ENCODE measurements around the gene PEAR1. TPM values are rescaled to one million over a fixed set of nuclear protein-coding genes. Genes with fewer than 3 reads are reported as not detected.

The PEAR1 gene
- total and polyA plus RNA-seq, 2 of the 4 experiments (the other 2 are of a cell fraction) = 2.0 to 44.4 TPM

DNA sequence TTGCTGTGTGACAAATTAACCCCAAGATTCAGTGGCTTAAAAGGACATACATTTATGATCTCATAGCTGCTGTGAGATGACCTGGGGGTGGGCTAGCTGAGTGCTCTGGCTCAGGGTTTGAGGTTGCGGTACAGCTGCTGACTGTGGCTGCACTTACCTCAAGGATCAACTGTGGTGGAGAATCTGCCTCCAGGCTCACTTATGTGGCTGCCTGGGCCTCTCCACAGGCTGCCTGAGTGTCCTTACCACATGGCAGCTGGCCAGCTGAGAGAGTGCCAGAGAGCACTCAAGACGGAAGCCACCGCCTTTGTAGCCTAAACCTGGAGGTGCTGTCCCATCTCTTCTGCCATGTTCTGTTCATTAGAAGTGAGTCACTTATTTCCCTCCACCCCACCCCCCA is 32.7 kb downstream of the PEAR1 start:
- DNase-seq (peak; percentile 56), ATAC-seq (ENCODE audit: low read depth) (no peak)
- H3K4me3 ChIP-seq (ENCODE audit: insufficient read depth, low read depth, low read length) = no peak overlapping the region
- H2AFZ ChIP-seq (replicated peaks; ENCODE audit: low read length, poor library complexity) = peak overlapping the region; percentile 35
- H3K79me1 ChIP-seq (ENCODE audit: low read depth in 1 of 2, low read length in 2 of 2) = no peaks in the 10 kb centered on the region
- BruUV-seq (replicated peaks) = no TSS peak
- H2BK5ac ChIP-seq (ENCODE audit: low read depth, low read length, poor library complexity, severe bottlenecking) = no peak overlapping the region
- H4K5ac ChIP-seq (ENCODE audit: low read depth, low read length) = no peak overlapping the region
- H2AK9ac ChIP-seq (replicated peaks; ENCODE audit: low read depth, low read length, poor library complexity) = peak overlapping the region; percentile 46
- H2BK20ac ChIP-seq (ENCODE audit: low read depth, low read length) = no peak overlapping the region
- peaks cover 55% of the 10 kb centered on the region for H3K27me3 ChIP-seq (ENCODE audit: control insufficient read depth, insufficient read depth, low read length)
- WGBS, 2 experiments (ENCODE audit: extremely low coverage in 2 of 2, insufficient read length in 1 of 2) = 53% methylated on average over 3 of the region's 3 CpGs; no CpG with 5 or more reads in 1 of the 2 experiments
- H4K8ac ChIP-seq (ENCODE audit: low read depth in 2 of 2, low read length in 2 of 2) = no peak overlapping the region
- TF ChIP-seq NFE2L2 (IDR thresholded peaks at IDR 0.05; ENCODE audit: low read depth, low read length) (no peak), POLR2A (IDR thresholded peaks at IDR 0.05; ENCODE audit: low read depth, low read length) (no peak), BHLHE40 (IDR thresholded peaks at IDR 0.05; ENCODE audit: low read depth, low read length) (no peak), SMC3 (IDR thresholded peaks at IDR 0.05; ENCODE audit: low read depth, low read length) (no peak), CHD1 (IDR thresholded peaks at IDR 0.05; ENCODE audit: low read depth, low read length) (no peak), RCOR1 (IDR thresholded peaks at IDR 0.05; ENCODE audit: insufficient replicate concordance, low read length) (no peak), CEBPB (IDR thresholded peaks at IDR 0.05; ENCODE audit: low read depth, low read length) (no peak), RAD21 (IDR thresholded peaks at IDR 0.05; ENCODE audit: low read length) (no peak), RFX5 (IDR thresholded peaks at IDR 0.05; ENCODE audit: low read depth, low read length) (no peak), MAFK (IDR thresholded peaks at IDR 0.05; ENCODE audit: low read depth, low read length) (no peak)
- TF ChIP-seq, protein P1, sequence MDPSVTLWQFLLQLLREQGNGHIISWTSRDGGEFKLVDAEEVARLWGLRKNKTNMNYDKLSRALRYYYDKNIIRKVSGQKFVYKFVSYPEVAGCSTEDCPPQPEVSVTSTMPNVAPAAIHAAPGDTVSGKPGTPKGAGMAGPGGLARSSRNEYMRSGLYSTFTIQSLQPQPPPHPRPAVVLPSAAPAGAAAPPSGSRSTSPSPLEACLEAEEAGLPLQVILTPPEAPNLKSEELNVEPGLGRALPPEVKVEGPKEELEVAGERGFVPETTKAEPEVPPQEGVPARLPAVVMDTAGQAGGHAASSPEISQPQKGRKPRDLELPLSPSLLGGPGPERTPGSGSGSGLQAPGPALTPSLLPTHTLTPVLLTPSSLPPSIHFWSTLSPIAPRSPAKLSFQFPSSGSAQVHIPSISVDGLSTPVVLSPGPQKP (IDR thresholded peaks at IDR 0.05; ENCODE audit: borderline replicate concordance, low read depth, low read length) = no peak
- TF ChIP-seq, protein P2, sequence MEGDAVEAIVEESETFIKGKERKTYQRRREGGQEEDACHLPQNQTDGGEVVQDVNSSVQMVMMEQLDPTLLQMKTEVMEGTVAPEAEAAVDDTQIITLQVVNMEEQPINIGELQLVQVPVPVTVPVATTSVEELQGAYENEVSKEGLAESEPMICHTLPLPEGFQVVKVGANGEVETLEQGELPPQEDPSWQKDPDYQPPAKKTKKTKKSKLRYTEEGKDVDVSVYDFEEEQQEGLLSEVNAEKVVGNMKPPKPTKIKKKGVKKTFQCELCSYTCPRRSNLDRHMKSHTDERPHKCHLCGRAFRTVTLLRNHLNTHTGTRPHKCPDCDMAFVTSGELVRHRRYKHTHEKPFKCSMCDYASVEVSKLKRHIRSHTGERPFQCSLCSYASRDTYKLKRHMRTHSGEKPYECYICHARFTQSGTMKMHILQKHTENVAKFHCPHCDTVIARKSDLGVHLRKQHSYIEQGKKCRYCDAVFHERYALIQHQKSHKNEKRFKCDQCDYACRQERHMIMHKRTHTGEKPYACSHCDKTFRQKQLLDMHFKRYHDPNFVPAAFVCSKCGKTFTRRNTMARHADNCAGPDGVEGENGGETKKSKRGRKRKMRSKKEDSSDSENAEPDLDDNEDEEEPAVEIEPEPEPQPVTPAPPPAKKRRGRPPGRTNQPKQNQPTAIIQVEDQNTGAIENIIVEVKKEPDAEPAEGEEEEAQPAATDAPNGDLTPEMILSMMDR (conservative IDR thresholded peaks at IDR 0.05; ENCODE audit: low read depth, low read length) = no peak
- TF ChIP-seq, protein P3, sequence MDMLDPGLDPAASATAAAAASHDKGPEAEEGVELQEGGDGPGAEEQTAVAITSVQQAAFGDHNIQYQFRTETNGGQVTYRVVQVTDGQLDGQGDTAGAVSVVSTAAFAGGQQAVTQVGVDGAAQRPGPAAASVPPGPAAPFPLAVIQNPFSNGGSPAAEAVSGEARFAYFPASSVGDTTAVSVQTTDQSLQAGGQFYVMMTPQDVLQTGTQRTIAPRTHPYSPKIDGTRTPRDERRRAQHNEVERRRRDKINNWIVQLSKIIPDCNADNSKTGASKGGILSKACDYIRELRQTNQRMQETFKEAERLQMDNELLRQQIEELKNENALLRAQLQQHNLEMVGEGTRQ (IDR thresholded peaks at IDR 0.05; ENCODE audit: low read depth, low read length) = no peak
- H3K23ac ChIP-seq (ENCODE audit: low read depth, low read length) = 0 out of 2 replicates have a peak overlapping the region, but pooled peaks have one; percentile 27
- H3K36me3 ChIP-seq (ENCODE audit: control insufficient read depth, insufficient read depth, low read length) = no peaks in the 10 kb centered on the region
- POLR2A ChIA-PET (ENCODE audit: unreplicated experiment) = no interaction called here
- CTCF ChIA-PET = no interaction called here
- no peak overlapping the region for H3K18ac ChIP-seq (ENCODE audit: low read depth, low read length)
- H3K56ac ChIP-seq (ENCODE audit: extremely low read depth, insufficient read depth, low read length) = no peak overlapping the region
- no peak overlapping the region for H4K91ac ChIP-seq (ENCODE audit: insufficient read depth, low read depth, low read length)
- no peak overlapping the region for H3K27ac ChIP-seq (ENCODE audit: insufficient read depth, low read length)
- dilution Hi-C loops (cut with HindIII; ENCODE audit: low sequenced_read_pairs, unreplicated experiment) (no loop called here), intact Hi-C loops (cut with micrococcal nuclease) (loop anchor here (10.0 kb wide), 1 partner anchor 201 kb away; the partner anchor contains the start of genes ISG20L2 and METTL25B), in situ Hi-C loops (cut with MboI; ENCODE audit: low sequenced_read_pairs) (loop anchor here (5.0 kb wide), 1 partner anchor 34 kb away; the partner anchor contains the start of gene PEAR1)
- 0 out of 2 replicates have a peak overlapping the region, but pooled peaks have one; percentile 0 for H2AK5ac ChIP-seq (ENCODE audit: low read depth, low read length)
- no peaks in the 10 kb centered on the region for H3K9me3 ChIP-seq (ENCODE audit: control insufficient read depth, insufficient read depth, low read length)
- no peaks in the 10 kb centered on the region; the same call in 1 of the 2 replicates for H3K9me1 ChIP-seq (ENCODE audit: insufficient read depth, low read length)
- H3K4me2 ChIP-seq (ENCODE audit: low read depth, low read length) = no peak overlapping the region
- no peak overlapping the region for H3K4ac ChIP-seq (ENCODE audit: low read depth, low read length)
- H2BK120ac ChIP-seq (ENCODE audit: low read depth, low read length) = no peak overlapping the region
- no peak overlapping the region for H2BK15ac ChIP-seq (ENCODE audit: low read depth, low read length)
- peak overlapping the region; percentile 40; the same call in 1 of the 2 replicates for H3K14ac ChIP-seq (replicated peaks; ENCODE audit: low read depth, low read length)
- H3K9ac ChIP-seq (ENCODE audit: low read depth, low read length) = no peak overlapping the region
- H3K4me1 ChIP-seq (ENCODE audit: control insufficient read depth, insufficient read depth, low read length) = no peaks in the 10 kb centered on the region
- no peaks in the 10 kb centered on the region; the same call in 1 of the 2 replicates for H4K20me1 ChIP-seq (ENCODE audit: insufficient read depth, low read length)

Measured in IMR-90 (cell line).